ENCODE measurements around the gene CDRT15. TPM values are rescaled to one million over a fixed set of nuclear protein-coding genes. Genes with fewer than 3 reads are reported as not detected.
A peak's percentile ranks its signal among the peaks of the same experiment; 100 is the strongest.

The CDRT15 gene
- total and polyA plus RNA-seq, 3 experiments from 2014 or later, result not detected

- peaks cover 60 to 74% (median 74%) of the 10 kb centered on the region in 3 donors for H3K4me1 Mint-ChIP-seq
- peaks cover 1% of the 10 kb centered on the region for H3K36me3 ChIP-seq (ENCODE audit: insufficient read depth, low read length)
- POLR2A ChIA-PET, result no interaction called here
- H3K27ac ChIP-seq (ENCODE audit: low read depth, low read length), result no peak overlapping the region
- no peak overlapping the region for H3K4me3 ChIP-seq (ENCODE audit: low read length)
- H3K4me3 Mint-ChIP-seq, result peak overlapping the region; percentile 40 to 90 (median 84)
- CTCF ChIA-PET, result interaction anchor here (1.6 to 2.3 kb wide), 2 partner anchors 15 to 95 kb away, joined by 3 to 13 read pairs; partner anchors contain the start of gene HS3ST3B1
- H3K27ac Mint-ChIP-seq, result peak overlapping the region; percentile 86 to 99 (median 94)
- H3K27me3 Mint-ChIP-seq, result no peaks in the 10 kb centered on the region
- peak in 4 of 5 donors; percentile 37 to 82 (median 65) for DNase-seq
- no peaks in the 10 kb centered on the region for H3K27me3 ChIP-seq (ENCODE audit: insufficient read depth, low read length, poor library complexity, severe bottlenecking)
- peaks cover 58% of the 10 kb centered on the region for H3K4me1 ChIP-seq (ENCODE audit: insufficient read depth, low read length)
- no peaks in the 10 kb centered on the region for H3K9me3 Mint-ChIP-seq
- H3K9me3 ChIP-seq (ENCODE audit: low read length), result no peaks in the 10 kb centered on the region
- H3K36me3 Mint-ChIP-seq, result peaks cover 16 to 33% (median 18%) of the 10 kb centered on the region in 3 donors
Observed at GRCh38 chr17:14205992-14206461, 30.6 kb downstream of the CDRT15 start.

- H3K36me3 Mint-ChIP-seq, result peaks cover 11 to 29% (median 18%) of the 10 kb centered on the region in 3 donors
- Histone ChIP-seq H3K27me3 (ENCODE audit: insufficient read depth, low read length, poor library complexity, severe bottlenecking) (no peaks in the 10 kb centered on the region), H3K9me3 (ENCODE audit: low read length) (no peaks in the 10 kb centered on the region), H3K36me3 (ENCODE audit: insufficient read depth, low read length) (no peaks in the 10 kb centered on the region), H3K27ac (ENCODE audit: low read depth, low read length) (no peak overlapping the region), H3K4me1 (ENCODE audit: insufficient read depth, low read length) (peaks cover 65% of the 10 kb centered on the region), H3K4me3 (ENCODE audit: low read length) (no peak overlapping the region)
- ChIA-PET CTCF (interaction anchor here (1.6 kb wide), 1 partner anchor 15 kb away, joined by 3 read pairs; no protein-coding TSS in a partner anchor), POLR2A (no interaction called here)
- no peak for DNase-seq
- H3K27me3 Mint-ChIP-seq, result no peaks in the 10 kb centered on the region
- H3K4me3 Mint-ChIP-seq, result peak overlapping the region; percentile 40 to 90 (median 84)
- H3K9me3 Mint-ChIP-seq, result no peaks in the 10 kb centered on the region
- H3K4me1 Mint-ChIP-seq, result peaks cover 66 to 77% (median 76%) of the 10 kb centered on the region in 3 donors
- H3K27ac Mint-ChIP-seq, result peak overlapping the region; percentile 86 to 99 (median 94)
Observed at GRCh38 chr17:14205380-14205779, 31.3 kb downstream of the CDRT15 start.

- POLR2A ChIA-PET, result no interaction called here
- Histone ChIP-seq H3K36me3 (ENCODE audit: insufficient read depth, low read length) (no peaks in the 10 kb centered on the region), H3K4me1 (ENCODE audit: insufficient read depth, low read length) (peaks cover 73% of the 10 kb centered on the region), H3K27me3 (ENCODE audit: insufficient read depth, low read length, poor library complexity, severe bottlenecking) (no peaks in the 10 kb centered on the region), H3K27ac (ENCODE audit: low read depth, low read length) (no peak overlapping the region), H3K4me3 (ENCODE audit: low read length) (no peak overlapping the region), H3K9me3 (ENCODE audit: low read length) (no peaks in the 10 kb centered on the region)
- Mint-ChIP-seq H3K27me3 (no peaks in the 10 kb centered on the region), H3K36me3 (peaks cover 10 to 23% (median 12%) of the 10 kb centered on the region in 3 donors), H3K4me3 (peak overlapping the region in 6 of 7 donors; percentile 14 to 73 (median 57)), H3K9me3 (no peaks in the 10 kb centered on the region), H3K27ac (peak overlapping the region; percentile 48 to 99 (median 92)), H3K4me1 (peaks cover 73 to 86% (median 80%) of the 10 kb centered on the region in 3 donors)
- CTCF ChIA-PET, result no interaction called here
- DNase-seq, result no peak
Observed at GRCh38 chr17:14204546-14204945, 32.1 kb downstream of the CDRT15 start.

- no peaks in the 10 kb centered on the region for H3K27me3 ChIP-seq (ENCODE audit: insufficient read depth, low read length, poor library complexity, severe bottlenecking)
- peaks cover 11 to 19% (median 11%) of the 10 kb centered on the region in 3 donors for H3K36me3 Mint-ChIP-seq
- H3K9me3 Mint-ChIP-seq, result no peaks in the 10 kb centered on the region
- H3K4me1 Mint-ChIP-seq, result peaks cover 78 to 90% (median 85%) of the 10 kb centered on the region in 3 donors
- no peaks in the 10 kb centered on the region for H3K27me3 Mint-ChIP-seq
- H3K9me3 ChIP-seq (ENCODE audit: low read length), result no peaks in the 10 kb centered on the region
- H3K4me3 Mint-ChIP-seq, result peak overlapping the region in 6 of 7 donors; percentile 14 to 73 (median 57)
- peak overlapping the region; percentile 12 for H3K4me3 ChIP-seq (ENCODE audit: low read length)
- H3K27ac ChIP-seq (ENCODE audit: low read depth, low read length), result peak overlapping the region; percentile 3
- H3K4me1 ChIP-seq (ENCODE audit: insufficient read depth, low read length), result peaks cover 78% of the 10 kb centered on the region
- CTCF ChIA-PET, result interaction anchor here (0.9 to 1.4 kb wide), 3 partner anchors 12 to 98 kb away, joined by 3 to 8 read pairs (median 4); partner anchors contain the start of gene HS3ST3B1
- DNase-seq, result no peak
- no peaks in the 10 kb centered on the region for H3K36me3 ChIP-seq (ENCODE audit: insufficient read depth, low read length)
- peak overlapping the region; percentile 48 to 99 (median 92) for H3K27ac Mint-ChIP-seq
- POLR2A ChIA-PET, result interaction anchor here (1.6 kb wide), 1 partner anchor 97 kb away, joined by 7 read pairs; the partner anchor contains the start of gene HS3ST3B1
Observed at GRCh38 chr17:14204084-14204483, 32.6 kb downstream of the CDRT15 start.

GRCh38 chr17:14203388-14203787 is 33.3 kb downstream of the CDRT15 start:
- Histone ChIP-seq H3K27ac (ENCODE audit: low read depth, low read length) (peak overlapping the region; percentile 3), H3K4me3 (ENCODE audit: low read length) (no peak overlapping the region), H3K36me3 (ENCODE audit: insufficient read depth, low read length) (no peaks in the 10 kb centered on the region), H3K27me3 (ENCODE audit: insufficient read depth, low read length, poor library complexity, severe bottlenecking) (no peaks in the 10 kb centered on the region), H3K9me3 (ENCODE audit: low read length) (no peaks in the 10 kb centered on the region), H3K4me1 (ENCODE audit: insufficient read depth, low read length) (peaks cover 84% of the 10 kb centered on the region)
- peaks cover 85 to 97% (median 89%) of the 10 kb centered on the region in 3 donors for H3K4me1 Mint-ChIP-seq
- peak in 1 of 5 donors; percentile 60 for DNase-seq
- POLR2A ChIA-PET, result interaction anchor here (1.6 kb wide), 1 partner anchor 98 kb away, joined by 7 read pairs; the partner anchor contains the start of gene HS3ST3B1
- peak overlapping the region; percentile 2 to 72 (median 46) for H3K4me3 Mint-ChIP-seq
- CTCF ChIA-PET, result interaction anchor here (0.9 to 1.4 kb wide), 3 partner anchors 13 to 98 kb away, joined by 3 to 8 read pairs (median 4); partner anchors contain the start of gene HS3ST3B1
- peak overlapping the region; percentile 48 to 99 (median 89) for H3K27ac Mint-ChIP-seq
- H3K27me3 Mint-ChIP-seq, result no peaks in the 10 kb centered on the region
- no peaks in the 10 kb centered on the region for H3K9me3 Mint-ChIP-seq
- peaks cover 9 to 14% (median 11%) of the 10 kb centered on the region in 3 donors for H3K36me3 Mint-ChIP-seq

GRCh38 chr17:14202388-14203166 is 34.1 kb downstream of the CDRT15 start:
- no peaks in the 10 kb centered on the region for H3K36me3 ChIP-seq (ENCODE audit: insufficient read depth, low read length)
- no peaks in the 10 kb centered on the region for H3K27me3 Mint-ChIP-seq
- H3K4me1 ChIP-seq (ENCODE audit: insufficient read depth, low read length), result peaks cover 93% of the 10 kb centered on the region
- DNase-seq, result no peak
- H3K4me3 ChIP-seq (ENCODE audit: low read length), result peak overlapping the region; percentile 22
- peaks cover 91 to 99% (median 94%) of the 10 kb centered on the region in 3 donors for H3K4me1 Mint-ChIP-seq
- H3K27ac ChIP-seq (ENCODE audit: low read depth, low read length), result no peak overlapping the region
- POLR2A ChIA-PET, result interaction anchor here (1.6 kb wide), 1 partner anchor 99 kb away, joined by 7 read pairs; the partner anchor contains the start of gene HS3ST3B1
- H3K9me3 ChIP-seq (ENCODE audit: low read length), result no peaks in the 10 kb centered on the region
- no peaks in the 10 kb centered on the region for H3K9me3 Mint-ChIP-seq
- no peaks in the 10 kb centered on the region for H3K27me3 ChIP-seq (ENCODE audit: insufficient read depth, low read length, poor library complexity, severe bottlenecking)
- H3K36me3 Mint-ChIP-seq, result peaks cover 4 to 10% (median 8%) of the 10 kb centered on the region in 3 donors
- H3K4me3 Mint-ChIP-seq, result peak overlapping the region; percentile 15 to 81 (median 78)
- peak overlapping the region; percentile 84 to 99 (median 96) for H3K27ac Mint-ChIP-seq
- CTCF ChIA-PET, result interaction anchor here (1.4 kb wide), 1 partner anchor 99 kb away, joined by 8 read pairs; the partner anchor contains the start of gene HS3ST3B1

GRCh38 chr17:14201988-14202380 is 34.7 kb downstream of the CDRT15 start:
- Mint-ChIP-seq H3K36me3 (peaks cover 0 to 6% (median 3%) of the 10 kb centered on the region in 3 donors), H3K27me3 (no peaks in the 10 kb centered on the region), H3K9me3 (no peaks in the 10 kb centered on the region), H3K4me3 (peak overlapping the region; percentile 42 to 81 (median 78)), H3K27ac (peak overlapping the region; percentile 84 to 99 (median 96)), H3K4me1 (peaks cover 92 to 100% (median 95%) of the 10 kb centered on the region in 3 donors)
- Histone ChIP-seq H3K9me3 (ENCODE audit: low read length) (no peaks in the 10 kb centered on the region), H3K4me3 (ENCODE audit: low read length) (peak overlapping the region; percentile 2), H3K36me3 (ENCODE audit: insufficient read depth, low read length) (no peaks in the 10 kb centered on the region), H3K27me3 (ENCODE audit: insufficient read depth, low read length, poor library complexity, severe bottlenecking) (no peaks in the 10 kb centered on the region), H3K27ac (ENCODE audit: low read depth, low read length) (peak overlapping the region; percentile 45), H3K4me1 (ENCODE audit: insufficient read depth, low read length) (peaks cover 99% of the 10 kb centered on the region)
- ChIA-PET POLR2A (interaction anchor here (1.1 kb wide), 1 partner anchor 99 kb away, joined by 6 read pairs; the partner anchor contains the start of gene HS3ST3B1), CTCF (interaction anchor here (0.8 to 1.6 kb wide), 2 partner anchors 99 to 130 kb away, joined by 3 to 6 read pairs; partner anchors contain the start of gene HS3ST3B1)
- no peak for DNase-seq
